CD4-positive, alpha-beta memory T cell (primary cell): ENCODE results near the gene PHTF1. TPM values are rescaled to one million over a fixed set of nuclear protein-coding genes. Genes with fewer than 3 reads are reported as not detected.

Experiments used
- CTCF ChIA-PET: fragments of 350-600 bp; sonication (Branson Sonifier 250); formaldehyde crosslinking; loops from one replicate; lab custom pipeline; 2021; ENCODE audit warnings: inconsistent platforms; ENCODE audit not compliant: partially characterized antibody; lab: Charles Lee
- POLR2A ChIA-PET: fragments of 350-600 bp; sonication (Branson Sonifier 250); formaldehyde crosslinking; loops from one replicate; lab custom pipeline; 2021; ENCODE audit not compliant: partially characterized antibody; lab: Charles Lee
- DNase-seq, 5 donors: peaks; one replicate each; pipeline versions ENCODE4 v3.0.0 to v3.0.0-alpha.2; 2020 to 2022; ENCODE audit warnings: mixed read lengths in 1 of 5
- H3K27ac ChIP-seq: one replicate; pipeline ENCODE4 v1.7.0; 2013; ENCODE audit warnings: low read depth, low read length
- H3K27me3 ChIP-seq: 2 replicates; pipeline ENCODE4 v1.7.0; 2013; ENCODE audit warnings: mild to moderate bottlenecking, low read length, moderate library complexity; ENCODE audit not compliant: insufficient read depth
- H3K36me3 ChIP-seq: 2 replicates; pipeline ENCODE4 v1.7.0; 2013; ENCODE audit warnings: mild to moderate bottlenecking, low read length, moderate library complexity; ENCODE audit not compliant: insufficient read depth
- H3K4me1 ChIP-seq: 2 replicates; pipeline ENCODE4 v1.7.0; 2013; ENCODE audit warnings: mild to moderate bottlenecking, low read length, moderate library complexity; ENCODE audit not compliant: insufficient read depth
- H3K4me3 ChIP-seq, 2 donors: one replicate each; pipeline ENCODE4 v1.7.0; 2013; ENCODE audit warnings: low read length in 2 of 2, mild to moderate bottlenecking in 1 of 2
- H3K9me3 ChIP-seq, 2 donors: one replicate each; pipeline ENCODE4 v1.7.0; 2013; ENCODE audit warnings: low read length in 2 of 2, control low read depth in 1 of 2; ENCODE audit not compliant: control insufficient read depth in 1 of 2
- H3K27ac Mint-ChIP-seq, 7 donors: one replicate each; pipeline ENCODE4 v1.8.0; 2020 to 2021; ENCODE audit warnings: mixed read lengths in 7 of 7, mild to moderate bottlenecking in 6 of 7, inconsistent platforms in 3 of 7, moderate library complexity in 3 of 7
- H3K27me3 Mint-ChIP-seq, 2 donors: one replicate each; pipeline ENCODE4 v1.8.0; 2020 to 2021; ENCODE audit warnings: mixed read lengths in 2 of 2
- H3K36me3 Mint-ChIP-seq, 2 donors: one replicate each; pipeline ENCODE4 v1.8.0; 2020 to 2021; ENCODE audit warnings: mixed read lengths in 2 of 2, inconsistent platforms in 1 of 2, mild to moderate bottlenecking in 1 of 2
- H3K4me1 Mint-ChIP-seq, 4 donors: one replicate each; pipeline ENCODE4 v1.8.0; 2020 to 2021; ENCODE audit warnings: mixed read lengths in 4 of 4, mild to moderate bottlenecking in 1 of 4
- H3K4me3 Mint-ChIP-seq, 8 donors: one replicate each; pipeline ENCODE4 v1.8.0; 2020 to 2021; ENCODE audit warnings: mixed read lengths in 8 of 8, mild to moderate bottlenecking in 7 of 8, moderate library complexity in 6 of 8, inconsistent platforms in 3 of 8
- H3K9me3 Mint-ChIP-seq, 8 donors: one replicate each; pipeline ENCODE4 v1.8.0; 2020 to 2021; ENCODE audit warnings: mixed read lengths in 8 of 8, mild to moderate bottlenecking in 5 of 8, inconsistent platforms in 3 of 8, moderate library complexity in 1 of 8
- intact Hi-C: fragments of 100-400 bp; cut with micrococcal nuclease; formaldehyde crosslinking; loops from one replicate; pipeline ENCODE4 v1.15.1; 2023
- polyA plus RNA-seq, 2 donors: library from polyadenylated mRNA; unstranded; fragments of 300-500 nt; fragmentation: Illumina TruSeq; gene quantifications; one replicate each; pipeline ENCODE4 v1.2.3, GENCODE V29; 2021
- total RNA-seq, 2 experiments: library from RNA; stranded (reverse); gene quantifications; one replicate each; pipeline ENCODE4 v1.2.3, GENCODE V29; 2021

The PHTF1 gene
- total and polyA plus RNA-seq, 4 experiments from 2014 or later: 7.2 to 9.8 (median 9.1) TPM

DNA sequence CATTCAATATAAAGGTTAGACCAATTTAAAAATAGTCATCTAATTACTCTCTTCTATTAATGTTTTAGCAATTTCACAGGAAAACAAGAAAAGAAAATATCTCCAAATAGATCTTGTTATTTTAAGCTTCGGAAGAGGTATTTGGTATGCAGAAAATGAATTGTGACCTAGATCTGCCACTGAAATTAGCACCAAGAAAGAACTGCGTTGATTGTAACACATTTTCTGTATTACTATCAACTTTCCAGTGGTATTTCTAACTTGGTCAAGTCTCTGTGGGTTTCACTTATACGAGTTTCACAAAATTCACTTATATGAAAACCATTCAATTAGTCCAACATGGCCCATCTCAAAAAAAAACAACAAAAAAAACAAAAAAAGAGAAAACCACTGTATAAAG is 41.2 kb upstream of the PHTF1 start:
- Mint-ChIP-seq H3K27ac (peak overlapping the region in 6 of 7 donors; percentile 35 to 81 (median 63)), H3K4me1 (peaks cover 51 to 84% (median 61%) of the 10 kb centered on the region in 4 donors), H3K36me3 (peaks cover 29 to 36% of the 10 kb centered on the region in 2 donors), H3K9me3 (no peaks in the 10 kb centered on the region), H3K4me3 (peak overlapping the region in 5 of 8 donors; percentile 2 to 46 (median 24)), H3K27me3 (no peaks in the 10 kb centered on the region)
- no peaks in the 10 kb centered on the region for H3K27me3 ChIP-seq
- no peak overlapping the region for H3K27ac ChIP-seq
- DNase-seq: no peak
- peaks cover 70% of the 10 kb centered on the region for H3K4me1 ChIP-seq
- H3K9me3 ChIP-seq: no peaks in the 10 kb centered on the region
- no peak overlapping the region for H3K4me3 ChIP-seq
- ChIA-PET POLR2A (interaction anchor here (1.3 to 2.2 kb wide), 3 partner anchors 12 to 41 kb away, joined by 3 to 7 read pairs (median 6); partner anchors contain the start of genes PHTF1 and RSBN1), CTCF (interaction anchor here (1.0 kb wide), 1 partner anchor 35 kb away, joined by 3 read pairs; no protein-coding TSS in a partner anchor)
- intact Hi-C loops: no loop called here
- peaks cover 19% of the 10 kb centered on the region for H3K36me3 ChIP-seq

- Mint-ChIP-seq H3K27me3 (no peaks in the 10 kb centered on the region), H3K4me1 (peaks cover 49 to 82% (median 60%) of the 10 kb centered on the region in 4 donors), H3K4me3 (no peak overlapping the region), H3K9me3 (no peaks in the 10 kb centered on the region), H3K27ac (peak overlapping the region in 2 of 7 donors; percentile 8 to 42), H3K36me3 (peaks cover 37 to 41% of the 10 kb centered on the region in 2 donors)
- no peak for DNase-seq
- Histone ChIP-seq H3K4me1 (peaks cover 61% of the 10 kb centered on the region), H3K4me3 (no peak overlapping the region), H3K27me3 (no peaks in the 10 kb centered on the region), H3K36me3 (peaks cover 19% of the 10 kb centered on the region), H3K27ac (no peak overlapping the region), H3K9me3 (no peaks in the 10 kb centered on the region)
- intact Hi-C loops: no loop called here
- ChIA-PET CTCF (no interaction called here), POLR2A (interaction anchor here (1.3 to 2.3 kb wide), 2 partner anchors 14 to 15 kb away, joined by 4 to 6 read pairs; partner anchors contain the start of gene RSBN1)
These were observed 38.2 kb upstream of the PHTF1 start for GRCh38 chr1:113797472-113797871.

DNA sequence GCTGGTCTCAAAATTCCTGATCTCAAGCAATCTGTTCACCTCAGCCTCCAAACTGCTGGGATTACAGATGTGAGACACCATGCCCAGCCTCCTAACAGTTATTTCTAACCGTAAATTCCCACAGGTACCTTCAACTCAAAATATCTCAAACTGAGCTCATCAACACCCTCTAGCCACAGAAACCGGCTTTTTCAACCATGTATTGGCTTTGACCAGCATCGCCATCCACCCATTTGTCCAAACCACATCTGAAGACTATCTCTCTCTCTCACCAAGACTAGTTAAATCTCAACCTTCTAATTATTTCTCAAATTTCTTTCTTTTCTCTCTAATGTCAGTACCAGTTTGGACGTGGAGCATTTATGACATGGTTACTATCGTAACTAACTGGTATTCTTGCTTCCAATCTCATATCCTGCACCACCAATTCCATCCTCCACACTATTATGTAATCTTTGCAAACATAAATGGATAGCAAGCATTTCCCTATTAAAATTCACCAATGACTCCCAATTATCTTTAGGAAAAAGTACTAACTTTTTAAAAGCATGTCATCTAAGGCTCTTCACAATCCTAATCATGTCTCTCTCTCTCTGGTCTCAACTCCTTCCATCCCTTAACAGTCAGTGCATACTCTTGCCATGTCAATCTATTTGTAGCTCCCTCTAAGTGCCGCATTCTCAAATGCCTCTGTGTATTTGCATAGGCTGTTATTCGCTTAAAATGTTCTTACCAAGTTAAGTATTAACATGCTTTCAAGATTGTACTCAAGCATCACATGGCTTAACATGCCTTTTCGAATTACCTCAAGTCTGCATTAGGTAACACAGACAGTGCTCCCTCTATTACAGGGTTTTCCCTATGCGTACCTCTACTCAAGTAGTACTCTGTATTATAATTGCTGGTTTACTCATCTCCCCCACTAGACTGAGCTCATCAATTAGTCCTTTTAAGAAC is 34.9 kb upstream of the PHTF1 start:
- Mint-ChIP-seq H3K27me3 (no peaks in the 10 kb centered on the region), H3K27ac (peak overlapping the region in 6 of 7 donors; percentile 18 to 86 (median 60)), H3K36me3 (peaks cover 38 to 51% of the 10 kb centered on the region in 2 donors), H3K9me3 (no peaks in the 10 kb centered on the region), H3K4me1 (peaks cover 47 to 84% (median 60%) of the 10 kb centered on the region in 4 donors), H3K4me3 (peak overlapping the region in 5 of 8 donors; percentile 1 to 35 (median 19))
- H3K9me3 ChIP-seq: no peaks in the 10 kb centered on the region
- peaks cover 56% of the 10 kb centered on the region for H3K4me1 ChIP-seq
- H3K36me3 ChIP-seq: peaks cover 19% of the 10 kb centered on the region
- intact Hi-C loops: loop anchor here (2.0 to 5.0 kb wide), 2 partner anchors 15 to 37 kb away; partner anchors contain the start of gene PHTF1
- H3K27ac ChIP-seq: no peak overlapping the region
- H3K4me3 ChIP-seq: no peak overlapping the region
- DNase-seq: no peak
- POLR2A ChIA-PET: interaction anchor here (1.3 to 2.7 kb wide), 3 partner anchors 9 to 18 kb away, joined by 4 to 17 read pairs (median 11); partner anchors contain the start of gene RSBN1
- CTCF ChIA-PET: interaction anchor here (1.6 kb wide), 1 partner anchor 12 kb away, joined by 3 read pairs; no protein-coding TSS in a partner anchor
- no peaks in the 10 kb centered on the region for H3K27me3 ChIP-seq

GRCh38 chr1:113792986-113793385 is 33.7 kb upstream of the PHTF1 start:
- Mint-ChIP-seq H3K4me1 (peaks cover 50 to 83% (median 63%) of the 10 kb centered on the region in 4 donors), H3K4me3 (peak overlapping the region in 1 of 8 donors; percentile 16), H3K27me3 (no peaks in the 10 kb centered on the region), H3K9me3 (no peaks in the 10 kb centered on the region), H3K36me3 (peaks cover 38 to 55% of the 10 kb centered on the region in 2 donors), H3K27ac (peak overlapping the region in 6 of 7 donors; percentile 10 to 87 (median 67))
- Histone ChIP-seq H3K27ac (peak overlapping the region; percentile 29), H3K9me3 (no peaks in the 10 kb centered on the region), H3K4me1 (peaks cover 57% of the 10 kb centered on the region), H3K27me3 (no peaks in the 10 kb centered on the region), H3K4me3 (no peak overlapping the region), H3K36me3 (peaks cover 19% of the 10 kb centered on the region)
- ChIA-PET POLR2A (interaction anchor here (1.0 to 6.4 kb wide), 7 partner anchors 8 to 111 kb away, joined by 3 to 37 read pairs (median 8); partner anchors contain the start of genes AP4B1, PHTF1 and RSBN1), CTCF (interaction anchor here (1.8 kb wide), 1 partner anchor 9 kb away, joined by 3 read pairs; no protein-coding TSS in a partner anchor)
- no peak for DNase-seq
- intact Hi-C loops: loop anchor here (2.0 to 5.0 kb wide), 2 partner anchors 16 to 36 kb away; partner anchors contain the start of gene PHTF1

DNA sequence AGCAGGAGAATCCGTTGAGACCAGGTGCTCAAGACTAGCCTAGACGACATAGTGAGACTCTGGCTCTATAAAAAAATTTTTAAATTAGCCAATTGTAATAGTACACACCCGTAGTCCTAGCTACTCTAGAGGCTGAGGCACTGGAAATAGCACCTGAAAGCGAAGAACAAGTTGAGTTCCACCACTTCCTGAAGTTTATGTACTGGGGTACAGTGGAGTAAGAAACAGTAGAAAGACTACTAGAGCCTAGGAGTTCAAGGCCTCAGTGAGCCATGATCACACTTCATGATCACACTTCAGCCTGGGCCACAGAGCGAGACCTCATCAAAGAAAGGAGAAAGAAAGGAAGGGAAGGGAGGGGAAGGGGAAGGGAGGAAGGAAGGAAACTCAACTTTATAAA is 33.2 kb upstream of the PHTF1 start:
- no peaks in the 10 kb centered on the region for H3K9me3 ChIP-seq
- H3K4me1 Mint-ChIP-seq: peaks cover 50 to 83% (median 63%) of the 10 kb centered on the region in 4 donors
- POLR2A ChIA-PET: interaction anchor here (1.0 to 6.4 kb wide), 7 partner anchors 8 to 112 kb away, joined by 3 to 37 read pairs (median 8); partner anchors contain the start of genes AP4B1, PHTF1 and RSBN1
- H3K9me3 Mint-ChIP-seq: no peaks in the 10 kb centered on the region
- CTCF ChIA-PET: interaction anchor here (1.8 kb wide), 1 partner anchor 9 kb away, joined by 3 read pairs; no protein-coding TSS in a partner anchor
- no peaks in the 10 kb centered on the region for H3K27me3 ChIP-seq
- H3K27ac Mint-ChIP-seq: peak overlapping the region; percentile 10 to 87 (median 75)
- peaks cover 32 to 50% of the 10 kb centered on the region in 2 donors for H3K36me3 Mint-ChIP-seq
- no peak overlapping the region for H3K4me3 ChIP-seq
- H3K36me3 ChIP-seq: peaks cover 15% of the 10 kb centered on the region
- intact Hi-C loops: loop anchor here (2.0 to 5.0 kb wide), 2 partner anchors 16 to 35 kb away; partner anchors contain the start of gene PHTF1
- DNase-seq: peak in 1 of 5 donors; percentile 13
- H3K27me3 Mint-ChIP-seq: no peaks in the 10 kb centered on the region
- H3K4me1 ChIP-seq: peaks cover 62% of the 10 kb centered on the region
- peak overlapping the region; percentile 29 for H3K27ac ChIP-seq
- peak overlapping the region in 7 of 8 donors; percentile 18 to 68 (median 43) for H3K4me3 Mint-ChIP-seq

DNA sequence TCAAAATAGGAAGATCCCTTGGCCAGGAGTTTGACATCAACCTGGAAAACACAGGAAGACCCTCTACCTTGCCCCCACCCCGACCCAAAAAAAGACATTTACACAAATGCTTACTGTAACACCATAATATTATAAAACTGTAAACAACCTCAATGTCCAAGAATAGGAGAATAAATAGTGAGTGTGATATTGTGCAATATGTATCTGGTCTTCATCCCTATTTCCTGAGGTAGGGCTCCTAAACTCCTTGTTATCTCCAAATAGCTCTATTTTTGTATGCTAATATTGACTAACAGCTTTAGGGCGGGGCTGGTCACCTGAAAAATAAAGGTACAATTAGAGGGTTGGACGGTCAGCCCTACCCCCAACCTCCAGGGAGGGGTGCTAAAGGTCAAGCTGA is 29.5 kb upstream of the PHTF1 start:
- H3K27me3 ChIP-seq: no peaks in the 10 kb centered on the region
- peak overlapping the region in 1 of 8 donors; percentile 12 for H3K4me3 Mint-ChIP-seq
- H3K4me3 ChIP-seq: no peak overlapping the region
- peaks cover 4 to 18% of the 10 kb centered on the region in 2 donors for H3K36me3 Mint-ChIP-seq
- peaks cover 91% of the 10 kb centered on the region for H3K4me1 ChIP-seq
- no peaks in the 10 kb centered on the region for H3K27me3 Mint-ChIP-seq
- H3K4me1 Mint-ChIP-seq: peaks cover 60 to 82% (median 70%) of the 10 kb centered on the region in 4 donors
- no peak for DNase-seq
- no peaks in the 10 kb centered on the region for H3K9me3 ChIP-seq
- H3K27ac ChIP-seq: no peak overlapping the region
- ChIA-PET CTCF (interaction anchor here (0.8 to 1.8 kb wide), 3 partner anchors 23 to 47 kb away, joined by 3 to 6 read pairs (median 4); partner anchors contain the start of gene RSBN1), POLR2A (interaction anchor here (1.1 to 6.4 kb wide), 4 partner anchors 8 to 30 kb away, joined by 3 to 37 read pairs (median 8); partner anchors contain the start of genes PHTF1 and RSBN1)
- H3K36me3 ChIP-seq: no peaks in the 10 kb centered on the region
- H3K27ac Mint-ChIP-seq: peak overlapping the region; percentile 27 to 79 (median 70)
- intact Hi-C loops: no loop called here
- H3K9me3 Mint-ChIP-seq: no peaks in the 10 kb centered on the region
